Skin of body (tissue), 2 donors: ENCODE data around the gene LGALS3. TPM values are rescaled to one million over a fixed set of nuclear protein-coding genes. Genes with fewer than 3 reads are reported as not detected.
A peak's percentile ranks its signal among the peaks of the same experiment; 100 is the strongest.
"Not testable (repeated sequence)": the region's sequence is repeated elsewhere in the genome, so short reads cannot be mapped to it uniquely, and the experiment has no call there.

Experiments used
- DNase-seq: peaks from one replicate; lab custom pipeline; 2025; lab: John Stamatoyannopoulos, UW
- total RNA-seq: library from RNA; depleted of rRNA; stranded (reverse); fragments of >200 nt; gene quantifications from one replicate; pipeline ENCODE4 v1.2.3, GENCODE V29; 2014

LGALS3 gene
- 154 TPM for total RNA-seq

DNA sequence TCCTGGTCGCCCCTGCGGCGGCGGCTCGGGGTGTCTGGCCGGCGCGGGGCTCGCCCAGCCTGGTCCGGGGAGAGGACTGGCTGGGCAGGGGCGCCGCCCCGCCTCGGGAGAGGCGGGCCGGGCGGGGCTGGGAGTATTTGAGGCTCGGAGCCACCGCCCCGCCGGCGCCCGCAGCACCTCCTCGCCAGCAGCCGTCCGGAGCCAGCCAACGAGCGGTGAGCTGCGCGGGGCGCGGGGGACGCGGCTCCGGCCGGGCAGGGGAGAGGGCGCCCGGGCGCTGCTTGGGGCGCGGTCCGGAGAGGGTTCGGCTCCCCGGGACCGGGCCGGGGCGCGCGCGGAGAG lies at the start of gene LGALS3:
Gene LGALS3, plus strand, starts transcription at position 167 of the 342 bp plus-strand sequence. CDS start 8,122 bp downstream, outside the sequence.
- DNase-seq = no peak

DNA sequence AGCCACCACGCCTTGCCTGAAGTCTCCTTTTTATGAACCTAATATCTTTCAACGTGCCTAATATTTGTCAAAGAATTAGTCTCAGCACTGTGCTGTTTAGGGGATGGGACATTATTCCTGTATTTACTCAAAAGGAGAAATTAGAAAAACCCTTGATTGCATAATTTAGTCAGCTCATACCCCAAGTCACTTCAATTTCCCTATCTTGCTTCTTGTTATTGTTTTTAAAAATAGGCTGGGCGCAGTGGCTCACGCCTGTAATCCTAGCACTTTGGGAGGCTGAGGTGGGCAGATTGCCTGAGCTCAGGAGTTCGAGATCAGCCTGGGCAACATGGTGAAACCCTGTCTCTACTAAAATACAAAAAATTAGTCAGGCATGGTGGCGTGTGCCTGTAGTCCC lies 49.1 kb upstream of the LGALS3 start:
- not testable (repeated sequence) for DNase-seq

DNA sequence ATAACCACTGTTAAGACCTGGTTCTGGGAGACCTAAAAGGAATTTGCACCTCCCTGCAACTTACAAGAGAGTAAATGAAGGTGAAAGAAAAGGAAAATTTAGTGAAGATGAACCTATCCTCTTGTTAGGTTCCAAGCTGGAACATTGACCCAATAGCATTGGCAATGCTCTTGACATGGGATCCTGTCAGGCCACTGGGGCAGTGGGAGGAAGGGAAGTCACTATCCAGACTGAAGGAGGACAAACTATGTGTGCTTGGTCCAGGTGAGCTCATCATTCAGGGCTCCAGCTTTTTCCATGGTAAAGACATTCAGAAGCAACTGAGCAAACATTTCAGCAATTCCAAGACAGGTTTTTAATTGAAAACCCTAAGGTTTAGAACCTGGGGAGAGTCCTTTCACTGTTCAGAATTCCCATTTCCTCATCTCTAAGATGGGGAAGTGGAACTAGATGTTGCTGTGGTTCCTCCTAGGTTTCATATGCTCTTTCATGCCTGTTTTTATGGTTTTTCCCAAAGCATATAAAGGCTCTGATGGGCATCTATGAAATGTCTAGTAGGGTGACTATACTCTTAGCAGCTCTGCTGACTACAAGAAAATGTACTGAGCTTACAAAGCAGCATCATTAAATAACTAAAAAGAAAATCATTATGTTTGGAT lies 44.5 kb upstream of the LGALS3 start:
- no peak for DNase-seq

DNA sequence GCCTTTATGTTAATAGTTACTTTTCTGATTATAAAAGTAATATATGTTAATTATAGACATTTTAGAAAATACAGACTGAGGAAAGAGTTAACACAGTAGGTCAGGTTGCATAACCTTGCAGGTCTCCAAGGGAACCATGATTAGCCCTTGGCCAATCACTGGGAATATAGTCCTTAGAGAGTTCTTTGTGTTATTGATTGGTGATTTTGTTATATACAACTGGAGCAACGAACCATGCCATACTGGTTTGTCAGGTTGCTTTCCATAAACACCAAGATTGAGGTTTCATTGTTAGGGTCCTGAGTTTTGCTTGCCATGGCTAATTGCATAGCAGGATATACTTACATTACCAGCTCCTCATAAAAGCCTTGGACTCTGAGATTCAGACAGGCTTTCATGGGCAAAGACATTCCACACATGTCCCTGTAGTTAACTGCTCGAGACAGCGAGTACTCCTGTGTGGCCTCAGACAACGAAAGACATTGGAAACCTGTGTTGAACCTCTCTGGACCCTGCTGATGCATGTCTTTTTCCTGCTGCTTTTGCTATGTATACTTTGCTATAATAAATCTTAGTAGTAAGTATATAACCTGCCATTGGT lies 43.9 kb upstream of the LGALS3 start:
- no peak for DNase-seq

DNA sequence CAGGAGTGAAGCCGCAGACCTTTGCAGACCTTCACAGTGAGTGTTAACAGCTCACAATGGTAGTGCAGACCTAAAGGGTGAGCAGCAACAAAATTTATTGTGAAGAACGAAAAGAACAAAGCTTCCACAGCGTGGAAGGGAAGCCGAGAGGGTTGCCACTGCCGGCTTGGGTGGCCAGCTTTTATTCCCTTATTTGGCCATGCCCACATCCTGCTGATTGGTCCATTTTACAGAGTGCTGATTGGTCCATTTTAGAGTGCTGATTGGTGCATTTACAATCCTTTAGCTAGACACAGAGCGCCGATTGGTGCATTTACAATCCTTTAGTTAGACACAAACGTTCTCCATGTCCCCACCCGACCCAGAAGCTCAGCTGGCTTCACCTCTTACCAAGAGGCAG lies 42.1 kb upstream of the LGALS3 start:
- no peak for DNase-seq

DNA sequence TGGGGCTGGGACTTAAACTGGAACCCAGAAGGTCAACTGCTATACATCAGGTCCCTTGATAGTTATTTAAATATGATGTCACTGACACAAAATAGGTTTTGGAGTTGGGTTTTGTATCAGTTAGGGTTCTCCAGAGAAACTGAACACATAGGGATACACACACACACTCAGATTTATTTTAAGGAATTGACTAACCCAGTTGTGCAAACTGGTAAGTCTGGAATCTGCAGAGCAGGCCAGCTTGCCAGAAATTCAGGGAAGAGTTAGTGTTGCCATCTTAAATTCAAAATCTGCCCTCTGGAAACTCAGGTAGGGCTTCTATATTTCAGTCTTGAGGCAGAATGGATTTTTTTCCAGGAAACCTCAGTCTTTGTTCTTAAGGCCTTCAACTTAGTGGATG lies 40.7 kb upstream of the LGALS3 start:
- no peak for DNase-seq

DNA sequence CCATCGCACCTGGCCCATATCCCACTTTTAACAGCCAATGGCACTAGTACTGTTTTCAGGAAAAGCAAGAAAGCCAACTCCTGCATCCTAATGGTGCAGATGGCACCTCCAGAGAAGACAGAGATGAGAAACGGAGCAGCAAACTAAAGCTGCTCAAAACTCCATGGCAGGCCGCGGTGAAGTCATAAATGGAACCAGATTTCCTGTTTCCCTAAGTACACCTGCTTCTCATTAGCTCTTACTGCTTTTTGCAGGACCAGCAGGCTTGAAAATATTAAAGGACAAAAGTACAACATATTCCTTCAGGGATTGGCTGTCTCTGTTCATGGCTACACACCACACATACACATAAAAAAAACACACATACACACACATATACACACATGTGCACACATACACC lies 36.7 kb upstream of the LGALS3 start:
- peak; percentile 87 for DNase-seq

DNA sequence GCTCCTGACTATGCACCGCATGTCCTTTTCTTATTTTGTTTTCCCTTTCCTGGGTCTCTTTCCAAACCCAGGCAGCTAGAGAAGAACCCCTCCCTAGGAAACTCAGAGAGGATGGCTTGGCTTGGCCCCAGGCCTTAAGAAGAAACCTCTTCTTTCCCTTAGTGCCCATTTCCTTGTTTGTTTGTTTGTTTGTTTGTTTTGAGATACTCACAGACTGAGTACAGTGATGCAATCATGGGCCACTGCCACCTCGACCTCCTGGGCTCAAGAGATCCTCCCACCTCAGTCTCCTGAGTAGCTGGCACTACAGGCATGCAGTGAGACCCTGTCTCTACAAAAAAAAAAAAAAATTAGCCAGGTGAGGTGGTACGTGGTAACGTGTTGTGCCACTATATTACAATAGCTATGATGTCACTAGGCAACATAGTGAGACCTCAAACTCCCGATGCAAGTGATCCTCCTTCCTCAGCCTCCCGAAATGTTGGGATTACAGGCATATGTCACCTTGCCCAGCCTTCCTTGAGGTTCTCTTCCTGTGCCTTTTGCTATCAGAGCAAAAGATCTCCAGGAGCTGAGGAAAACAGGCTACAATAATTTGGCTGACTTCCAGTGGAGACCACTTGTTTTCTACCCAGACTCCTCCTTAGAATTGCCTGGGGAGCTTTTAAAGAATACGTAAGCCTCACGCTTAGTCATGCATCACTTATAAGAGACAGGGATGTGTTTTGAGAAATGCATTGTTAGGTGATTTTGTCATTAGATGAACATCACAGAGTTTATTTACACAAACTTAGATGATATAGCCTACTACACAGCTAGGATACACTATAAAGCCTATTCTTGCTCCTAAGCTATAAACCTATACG lies 34.5 kb upstream of the LGALS3 start:
- peak; percentile 12 for DNase-seq

DNA sequence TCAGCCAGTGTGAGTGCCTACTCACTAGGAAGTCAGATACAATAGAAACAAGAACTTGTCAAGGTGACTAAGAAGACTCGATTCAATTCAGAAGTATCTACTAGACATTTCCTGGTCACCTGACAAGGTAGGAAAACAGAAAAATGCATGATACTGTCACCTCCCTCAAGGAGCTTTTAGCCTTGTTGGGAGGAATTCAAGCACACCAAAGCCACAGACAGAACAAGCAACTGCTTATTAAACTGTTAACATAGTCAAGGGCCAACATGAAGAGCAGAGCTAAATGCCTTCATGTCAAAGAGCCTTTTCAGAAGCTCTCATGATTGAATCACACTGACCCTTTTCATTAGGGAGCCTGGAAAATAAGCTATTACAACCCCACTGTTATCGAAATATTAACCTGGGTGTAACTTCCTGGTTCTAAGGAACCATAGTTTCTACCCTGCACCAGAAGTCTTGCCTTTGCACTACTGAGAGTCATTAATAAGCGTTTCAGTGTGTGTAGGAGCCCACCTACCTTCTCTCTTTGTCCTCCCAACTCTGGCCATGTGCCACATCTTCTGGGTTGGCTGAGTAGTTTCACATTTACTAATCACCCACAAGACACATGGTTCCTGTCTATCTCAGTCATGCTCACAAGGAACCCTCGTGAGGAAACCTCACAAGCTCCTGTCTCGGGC lies 31.0 kb upstream of the LGALS3 start:
- DNase-seq = no peak

DNA sequence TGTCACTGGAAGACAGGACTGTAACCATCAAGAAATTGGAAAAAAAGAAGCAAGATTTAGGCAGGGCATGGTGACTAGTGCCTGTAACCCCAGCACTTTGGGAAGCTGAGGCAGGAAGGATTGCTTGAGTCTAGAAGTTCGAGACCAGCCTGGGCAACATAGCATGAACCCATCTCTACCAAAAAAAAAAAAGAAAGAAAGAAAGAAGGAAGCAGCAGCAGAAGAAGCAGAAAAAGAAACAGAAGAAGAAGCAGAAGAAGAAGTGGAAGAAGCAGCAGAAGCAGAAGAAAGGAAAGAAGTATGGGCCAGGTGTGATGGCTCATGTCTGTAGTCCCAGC lies 30.5 kb upstream of the LGALS3 start:
- DNase-seq = no peak

DNA sequence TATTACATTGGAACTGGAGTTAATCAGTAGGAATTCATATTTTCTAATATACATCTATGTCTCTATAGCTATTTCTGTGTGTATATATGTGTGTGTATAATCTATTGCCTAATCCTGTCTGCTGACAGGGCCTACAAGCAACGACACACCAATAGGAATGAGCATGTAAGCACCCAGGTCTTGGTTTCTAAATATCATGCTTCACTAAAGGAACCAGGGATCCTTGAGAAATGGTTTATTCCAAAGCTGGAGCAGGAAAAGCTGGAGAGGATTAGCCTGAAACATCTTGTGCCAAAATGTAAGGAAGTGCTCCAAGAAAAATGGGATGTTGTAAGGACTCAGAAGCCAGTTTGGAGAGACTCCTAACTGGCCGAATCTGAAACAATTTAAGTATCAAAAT lies 29.3 kb upstream of the LGALS3 start:
- DNase-seq = peak; percentile 94

DNA sequence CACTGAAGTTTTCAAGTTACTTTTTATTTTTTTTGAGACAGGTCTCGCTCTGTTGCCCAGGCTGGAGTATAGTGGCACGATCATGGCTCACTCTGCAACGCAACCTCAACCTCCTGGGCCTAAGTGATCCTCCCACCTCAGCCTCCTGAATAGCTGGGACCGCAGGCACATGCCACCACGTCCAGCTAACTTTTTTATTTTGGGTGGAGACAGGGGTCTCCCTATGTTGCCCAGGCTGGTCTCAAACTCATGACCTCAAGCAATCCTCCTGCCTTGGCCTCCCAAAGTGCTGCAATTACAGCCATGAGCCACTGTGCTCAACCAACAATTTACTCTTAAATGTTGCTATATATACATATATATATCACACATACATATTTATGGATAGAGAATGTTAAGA lies 27.4 kb upstream of the LGALS3 start:
- no peak for DNase-seq

DNA sequence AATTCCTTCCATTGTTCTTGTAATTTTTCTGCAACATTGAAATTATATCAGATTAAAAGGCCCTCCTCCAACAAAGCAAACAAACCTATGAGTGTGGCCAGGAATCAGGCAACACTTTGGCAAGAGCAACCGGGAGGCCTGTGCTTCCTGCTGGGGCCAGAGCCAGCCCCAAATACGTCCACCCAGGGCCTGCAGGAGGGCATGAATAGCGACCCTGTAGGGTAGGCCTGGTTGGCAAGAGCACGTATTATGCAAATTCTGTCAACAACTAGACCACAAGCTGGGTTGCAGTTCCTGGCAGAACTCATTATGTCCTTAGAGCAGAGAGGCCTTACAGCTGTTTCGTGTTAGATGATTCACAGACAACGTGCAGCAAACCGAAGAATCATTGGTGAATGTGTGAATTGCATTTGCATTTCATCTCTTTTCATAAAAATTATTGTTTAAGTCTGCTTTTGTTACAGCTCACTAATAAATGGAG lies 26.9 kb upstream of the LGALS3 start:
- DNase-seq = peak; percentile 98

DNA sequence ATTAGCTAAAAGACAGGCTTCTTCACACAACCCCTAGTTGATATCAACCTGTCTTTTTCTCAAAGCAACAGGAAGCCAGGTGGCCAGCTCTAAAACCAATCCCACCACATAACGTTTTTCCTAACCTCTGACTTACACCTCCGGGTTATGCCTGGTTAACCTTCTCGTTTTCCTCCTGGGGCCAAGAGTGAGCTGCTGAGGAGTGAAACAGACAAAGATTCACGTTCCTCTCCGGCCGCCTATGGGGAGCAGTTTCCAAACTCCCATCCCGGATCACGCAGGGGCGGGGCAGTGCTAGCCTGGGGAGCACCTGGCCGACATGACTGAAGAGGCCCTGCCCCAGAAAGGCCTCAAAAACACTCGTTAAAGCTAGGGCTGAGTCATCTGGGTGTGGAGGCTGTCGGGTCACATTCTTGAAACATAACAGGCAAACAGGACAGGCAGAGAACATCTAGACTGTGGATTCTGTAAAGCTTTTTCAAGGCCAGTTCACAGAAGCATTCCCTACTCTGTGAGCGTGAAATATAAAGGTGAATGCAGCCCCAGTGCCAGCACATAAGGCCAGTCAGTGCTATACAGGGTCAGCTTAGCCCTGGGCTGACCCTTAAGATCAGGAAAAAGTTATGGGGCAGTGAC lies 25.9 kb upstream of the LGALS3 start:
- DNase-seq = peak; percentile 80

DNA sequence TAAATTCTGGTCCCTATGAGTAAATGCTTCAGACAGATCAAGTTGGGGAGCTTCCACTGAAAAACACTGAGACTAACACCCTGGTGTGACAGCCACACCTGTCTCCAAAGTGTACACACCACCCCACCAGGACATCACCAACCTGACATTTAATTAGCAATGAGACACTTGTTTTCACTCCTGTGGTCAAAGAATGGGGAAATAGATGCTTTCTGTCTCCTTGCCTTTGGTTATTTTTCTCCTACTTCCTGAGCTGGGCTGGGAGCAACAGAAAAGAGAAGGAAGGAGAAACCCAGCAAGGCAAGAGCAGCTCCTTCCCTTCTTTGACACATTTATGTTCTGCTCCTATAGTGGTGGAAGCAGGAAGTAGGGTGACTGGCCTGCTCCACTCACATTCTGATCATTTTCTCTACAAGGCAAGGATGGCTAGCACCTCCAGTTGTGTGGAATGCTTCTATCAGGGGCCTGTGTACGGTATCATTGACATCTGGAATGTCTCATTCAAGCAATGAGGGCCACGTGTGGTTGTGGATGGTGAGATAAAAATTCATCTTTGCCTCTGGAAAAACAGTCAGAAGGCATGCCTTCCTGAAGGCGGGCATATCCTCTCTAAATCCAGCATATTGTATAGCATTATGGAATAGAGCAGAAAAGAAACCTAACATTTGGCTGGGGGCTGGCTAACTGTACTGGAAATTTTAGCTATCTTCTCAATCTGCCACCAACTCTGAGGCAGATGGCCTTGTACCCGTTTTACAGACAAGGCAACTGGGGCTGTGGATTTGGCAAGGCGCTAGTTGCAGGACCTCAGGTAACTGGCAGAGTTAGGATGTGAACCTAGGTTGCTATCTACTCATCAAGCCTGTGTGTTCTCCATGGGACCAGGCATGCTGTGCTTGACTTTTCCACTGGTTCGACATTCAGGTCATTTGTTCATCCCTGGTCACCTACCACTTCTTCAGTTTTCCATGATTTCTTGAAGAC lies 24.8 kb upstream of the LGALS3 start:
- DNase-seq = no peak

DNA sequence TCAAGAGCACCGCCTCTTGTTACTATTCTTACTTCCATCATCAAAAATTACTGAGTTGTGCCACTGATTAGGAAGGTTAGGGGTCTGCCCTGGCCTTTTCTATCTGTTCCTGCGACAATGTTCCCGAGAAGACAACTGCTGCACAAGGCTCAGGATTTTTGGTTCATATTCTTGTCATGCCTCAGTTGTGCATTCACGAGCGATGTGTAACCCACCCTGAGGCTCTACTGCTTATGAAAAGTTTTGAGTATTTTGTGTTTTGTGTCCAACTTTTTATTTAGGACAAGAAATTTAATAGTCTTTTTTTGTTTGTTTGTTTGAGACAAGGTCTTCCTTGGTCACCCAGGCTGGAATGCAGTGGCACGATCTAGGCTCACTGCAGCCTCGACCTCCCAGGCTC lies 23.1 kb upstream of the LGALS3 start:
- DNase-seq = no peak

DNA sequence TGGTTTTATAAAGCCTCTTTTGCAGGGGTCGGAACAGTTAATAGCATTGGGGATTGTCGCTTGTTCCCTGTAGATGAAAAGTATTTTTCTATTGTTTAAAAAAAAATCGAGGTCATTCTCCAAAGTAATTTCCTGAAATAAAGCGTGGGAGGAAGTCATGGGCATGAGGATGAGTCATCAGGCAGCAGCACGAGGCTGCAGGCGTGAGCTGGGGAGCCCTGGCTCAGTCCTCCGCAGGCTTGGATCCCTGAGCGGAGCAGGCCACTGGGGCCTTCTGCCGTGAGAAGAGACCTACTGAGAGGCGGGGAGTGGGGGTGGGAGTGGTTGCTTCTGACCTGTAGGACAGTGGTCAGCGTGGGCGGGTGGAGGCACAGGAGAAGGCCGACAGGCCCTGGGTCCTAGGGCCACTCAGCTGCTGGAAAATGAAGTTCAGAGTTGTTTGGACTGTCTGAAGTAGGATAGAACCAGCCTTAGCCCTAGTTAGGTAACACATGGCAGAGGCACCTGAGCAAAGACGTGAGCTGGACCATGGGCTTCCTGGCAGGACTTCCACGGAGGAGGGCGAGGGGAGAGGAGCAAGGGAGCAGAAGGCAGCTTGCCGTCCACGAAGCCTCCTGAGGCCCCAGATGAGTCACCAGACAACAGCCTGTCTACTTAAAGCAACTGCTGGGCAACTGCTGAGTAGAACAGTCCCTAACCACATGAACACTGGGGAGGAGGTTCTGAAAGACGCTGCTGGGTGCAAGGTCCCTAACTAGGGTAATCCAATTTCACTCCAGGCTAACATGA lies 21.1 kb upstream of the LGALS3 start:
- DNase-seq = peak; percentile 74

DNA sequence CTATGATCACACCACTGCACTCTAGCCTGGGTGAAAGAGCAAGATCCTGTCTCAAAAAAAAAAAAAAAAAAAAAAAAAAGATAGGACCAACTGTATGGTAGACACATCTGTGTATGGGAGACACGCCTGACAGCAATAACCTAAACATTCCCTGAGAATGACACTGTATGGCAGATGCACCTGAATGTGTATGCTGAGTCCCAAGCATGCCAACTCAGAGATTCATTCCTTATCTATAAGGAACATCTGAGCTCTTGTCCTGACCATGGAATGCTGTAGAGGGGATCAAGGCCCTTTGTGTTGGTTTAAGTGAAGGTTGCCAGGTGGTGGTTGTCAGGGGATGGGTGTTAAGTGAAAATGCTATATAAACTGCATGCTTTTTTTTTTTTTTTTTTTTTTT lies 19.2 kb upstream of the LGALS3 start:
- no peak for DNase-seq

DNA sequence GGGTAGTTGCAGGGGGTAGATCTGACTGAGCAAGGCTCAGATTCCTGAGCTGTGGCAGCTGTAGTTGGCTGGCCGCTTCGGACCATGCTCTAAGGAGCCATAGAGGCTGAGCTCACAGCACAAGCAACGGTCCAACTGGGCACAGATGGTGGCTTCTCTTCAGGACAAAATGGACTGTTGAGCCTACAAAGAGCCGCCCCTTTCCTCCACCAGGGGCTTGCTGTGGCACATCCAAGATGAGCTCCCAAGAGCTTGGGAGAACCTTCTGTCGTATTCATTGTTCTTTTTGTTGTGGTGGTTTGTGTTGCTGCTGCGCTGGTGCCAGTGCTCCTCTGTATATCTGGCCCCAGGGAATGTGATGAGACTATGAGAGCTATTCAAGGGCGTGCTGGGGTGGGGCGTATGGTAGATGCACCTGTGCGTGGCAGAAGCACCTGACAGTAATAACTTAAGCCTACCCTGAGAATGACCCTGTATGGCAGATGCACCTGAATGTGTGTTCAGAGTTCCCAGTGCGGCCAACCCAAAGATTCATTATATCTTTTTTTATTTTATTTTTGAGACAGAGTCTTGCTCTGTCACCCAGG lies 17.8 kb upstream of the LGALS3 start:
- no peak for DNase-seq
